GM12873 (cell line): Measurements from ENCODE around the gene RNF41.

Source experiments
- TF ChIP-seq, protein P1 (sequence below): IDR thresholded peaks from 2 replicates; pipeline ENCODE4 v1.5.1; 2012; ENCODE audit warnings: low read depth, mild to moderate bottlenecking, moderate library complexity, low read length, control low read depth; ENCODE audit not compliant: insufficient read depth; ENCODE audit errors: missing control alignments

RNF41 gene

DNA sequence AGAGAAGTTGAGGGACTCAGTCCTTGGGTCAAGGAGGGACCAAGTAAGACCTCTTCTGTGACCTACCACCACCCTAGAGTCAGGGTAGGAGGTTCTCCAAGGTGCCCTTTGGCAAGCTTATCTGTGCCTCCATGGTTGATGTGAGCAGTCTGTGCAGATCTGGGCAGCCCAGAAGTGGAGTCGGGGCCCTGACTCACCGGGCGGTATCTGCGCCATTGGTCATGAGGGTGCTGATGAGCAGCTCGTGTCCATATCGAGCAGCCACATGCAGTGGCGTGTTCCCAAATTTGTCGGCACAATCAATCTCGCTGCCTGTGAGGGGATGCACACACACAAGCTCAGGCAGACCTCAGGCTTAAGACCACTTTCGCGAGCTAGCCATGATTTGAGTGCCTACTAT, 31.4 kb upstream of the RNF41 start:
- TF ChIP-seq, protein P1, sequence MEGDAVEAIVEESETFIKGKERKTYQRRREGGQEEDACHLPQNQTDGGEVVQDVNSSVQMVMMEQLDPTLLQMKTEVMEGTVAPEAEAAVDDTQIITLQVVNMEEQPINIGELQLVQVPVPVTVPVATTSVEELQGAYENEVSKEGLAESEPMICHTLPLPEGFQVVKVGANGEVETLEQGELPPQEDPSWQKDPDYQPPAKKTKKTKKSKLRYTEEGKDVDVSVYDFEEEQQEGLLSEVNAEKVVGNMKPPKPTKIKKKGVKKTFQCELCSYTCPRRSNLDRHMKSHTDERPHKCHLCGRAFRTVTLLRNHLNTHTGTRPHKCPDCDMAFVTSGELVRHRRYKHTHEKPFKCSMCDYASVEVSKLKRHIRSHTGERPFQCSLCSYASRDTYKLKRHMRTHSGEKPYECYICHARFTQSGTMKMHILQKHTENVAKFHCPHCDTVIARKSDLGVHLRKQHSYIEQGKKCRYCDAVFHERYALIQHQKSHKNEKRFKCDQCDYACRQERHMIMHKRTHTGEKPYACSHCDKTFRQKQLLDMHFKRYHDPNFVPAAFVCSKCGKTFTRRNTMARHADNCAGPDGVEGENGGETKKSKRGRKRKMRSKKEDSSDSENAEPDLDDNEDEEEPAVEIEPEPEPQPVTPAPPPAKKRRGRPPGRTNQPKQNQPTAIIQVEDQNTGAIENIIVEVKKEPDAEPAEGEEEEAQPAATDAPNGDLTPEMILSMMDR, result no peak

DNA sequence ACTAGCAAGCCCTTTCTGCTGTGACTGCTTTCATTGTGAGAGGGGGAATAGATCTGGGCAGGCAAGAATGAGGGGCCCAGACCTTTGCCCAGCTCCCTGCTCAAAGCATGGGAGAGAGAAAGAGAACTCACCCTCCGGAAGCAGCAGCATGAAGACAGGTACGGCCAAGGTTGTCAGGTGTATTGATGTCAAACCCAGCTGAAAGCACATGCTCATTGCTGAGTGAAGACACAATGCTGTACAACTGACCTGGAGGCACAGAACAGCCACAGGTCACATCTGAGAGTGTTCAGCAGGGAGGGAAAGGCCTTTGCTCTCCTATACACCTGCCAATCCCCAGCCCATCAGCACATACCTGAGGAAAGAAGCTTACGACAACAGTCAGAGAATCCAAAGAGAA, 30.9 kb upstream of the RNF41 start:
- TF ChIP-seq, protein P1, result no peak

DNA sequence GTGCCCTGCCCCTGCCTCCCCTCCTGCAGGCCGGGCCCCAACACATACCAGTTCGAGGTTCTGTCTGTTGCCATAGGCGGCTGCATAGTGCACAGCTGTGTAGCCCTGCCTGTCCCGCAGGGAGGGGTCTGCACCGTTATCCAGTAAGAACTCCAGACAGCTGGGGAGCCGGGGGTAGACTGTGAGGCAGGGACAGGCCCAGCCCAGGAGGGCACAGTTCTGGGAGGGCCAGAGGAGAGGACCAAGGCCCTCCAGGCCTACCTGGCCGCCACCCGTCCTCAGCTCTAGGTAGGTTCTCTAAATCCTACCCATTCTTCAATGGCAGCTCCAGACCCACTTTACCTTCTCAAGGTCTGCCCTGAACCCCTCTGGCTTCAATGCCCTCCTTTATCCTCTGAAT, 27.0 kb upstream of the RNF41 start:
- TF ChIP-seq, protein P1, result no peak

DNA sequence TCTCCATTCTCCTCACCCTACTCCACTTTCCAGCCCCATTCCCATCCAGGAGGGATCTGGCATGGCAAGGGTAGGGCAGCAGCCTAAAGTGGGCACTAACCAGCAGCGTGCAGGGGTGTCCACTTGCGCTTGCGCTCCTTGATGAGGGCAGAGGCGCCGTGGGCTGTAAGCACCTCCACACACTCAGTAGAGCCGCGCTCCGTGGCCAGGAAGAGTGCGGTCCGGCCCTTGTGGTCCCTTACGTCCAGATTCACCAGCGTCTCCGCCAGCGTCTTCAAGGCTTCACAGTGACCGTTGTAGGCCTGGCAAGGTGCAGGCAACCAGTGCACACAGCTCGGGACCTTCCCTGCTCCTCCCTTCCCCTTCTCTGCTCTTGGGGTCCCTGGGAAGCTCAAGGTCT, 26.2 kb upstream of the RNF41 start:
- TF ChIP-seq, protein P1, result no peak

DNA sequence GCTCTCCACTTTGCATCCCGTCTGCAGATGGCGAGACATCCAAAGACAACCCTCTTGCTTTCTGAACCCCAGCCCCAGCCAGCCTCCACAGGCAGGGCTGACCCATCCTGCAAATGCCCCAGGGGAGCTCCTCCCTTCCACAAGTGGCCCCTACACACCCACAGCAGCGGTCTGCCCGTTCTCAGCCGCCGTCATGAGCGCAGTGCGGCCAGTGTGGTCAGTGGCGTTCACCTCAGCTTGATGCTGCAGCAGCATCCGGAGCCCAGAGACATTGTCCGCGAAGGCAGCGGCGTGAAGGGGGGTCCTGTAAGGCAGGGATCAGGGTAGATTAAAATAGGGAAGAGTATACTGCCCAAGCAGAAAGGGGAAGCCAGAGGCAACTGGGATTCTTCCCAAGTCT, 22.8 kb upstream of the RNF41 start:
- TF ChIP-seq, protein P1, result no peak

DNA sequence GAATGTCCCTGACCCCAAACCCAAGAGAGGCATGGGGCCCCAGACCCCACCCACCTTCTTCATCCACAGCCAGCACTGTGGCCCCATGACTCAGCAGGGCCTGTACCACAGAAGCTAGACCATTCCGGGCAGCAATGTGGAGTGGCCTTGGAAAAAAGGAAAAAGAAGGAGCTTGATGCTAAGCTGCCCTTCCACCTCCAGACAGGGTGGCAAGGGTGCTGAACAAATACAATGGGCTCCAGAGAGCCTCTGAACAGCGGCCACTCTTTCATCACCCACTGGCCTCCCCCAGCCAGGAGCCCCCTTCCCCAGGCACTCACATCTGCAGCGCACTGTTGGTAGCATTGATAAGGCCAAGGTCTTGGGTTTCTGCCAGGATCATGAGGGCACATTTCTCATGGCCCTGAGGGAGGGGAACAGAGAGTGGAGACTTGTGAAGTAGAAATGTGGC, 22.0 kb upstream of the RNF41 start:
- TF ChIP-seq, protein P1, result no peak

DNA sequence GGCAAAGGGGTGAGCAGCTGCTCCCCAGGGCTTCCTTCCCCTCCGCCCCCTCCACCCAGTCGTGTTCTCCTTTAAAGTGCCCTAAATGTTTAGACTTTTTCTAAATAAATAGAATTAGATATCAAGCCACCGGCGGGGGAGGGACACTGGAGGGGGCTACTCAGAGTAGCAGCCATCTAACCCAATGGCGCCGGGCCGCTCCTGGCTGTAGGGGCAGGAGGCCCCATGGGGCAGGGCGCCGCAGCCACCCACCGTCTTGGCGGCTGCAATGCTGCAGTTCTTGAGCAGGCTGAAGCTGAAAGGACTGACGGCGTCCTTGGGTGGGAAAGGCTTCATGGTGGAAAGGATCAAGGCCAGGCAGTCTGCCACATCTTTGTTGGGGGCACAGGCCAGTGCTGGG, 21.3 kb upstream of the RNF41 start:
- TF ChIP-seq, protein P1, result no peak
